HG03139 (cell line): ENCODE data around the gene COPG1.

ENCODE experiments used
- ATAC-seq: cut with Tn5 transposase; IDR thresholded peaks from one replicate; pipeline ENCODE4 v1.9.1; 2021; ENCODE audit not compliant: unreplicated experiment

COPG1 gene

GRCh38 chr3:129313665-129314385 lies 64.4 kb downstream of the COPG1 start:
- ATAC-seq, result no peak

GRCh38 chr3:129314386-129315222 lies 65.2 kb downstream of the COPG1 start:
- no peak for ATAC-seq

- ATAC-seq, result no peak
These were observed 66.0 kb downstream of the COPG1 start for GRCh38 chr3:129315223-129315997.

GRCh38 chr3:129315998-129316247 lies 66.5 kb downstream of the COPG1 start:
- no peak for ATAC-seq

- ATAC-seq, result no peak
These were observed 67.0 kb downstream of the COPG1 start for GRCh38 chr3:129316248-129317013.

GRCh38 chr3:129317014-129317771 lies 67.8 kb downstream of the COPG1 start:
- ATAC-seq, result no peak

GRCh38 chr3:129317848-129318247 lies 68.4 kb downstream of the COPG1 start:
- no peak for ATAC-seq

- no peak for ATAC-seq
These were observed 69.5 kb downstream of the COPG1 start for GRCh38 chr3:129318921-129319320.

GRCh38 chr3:129320261-129320660 lies 70.9 kb downstream of the COPG1 start:
- ATAC-seq, result no peak

GRCh38 chr3:129320825-129321487 lies 71.5 kb downstream of the COPG1 start:
- no peak for ATAC-seq

- ATAC-seq, result no peak
These were observed 72.5 kb downstream of the COPG1 start for GRCh38 chr3:129321887-129322286.

GRCh38 chr3:129323651-129324294 lies 74.4 kb downstream of the COPG1 start:
- no peak for ATAC-seq

- no peak for ATAC-seq
These were observed 75.4 kb downstream of the COPG1 start for GRCh38 chr3:129324855-129325254.

- no peak for ATAC-seq
These were observed 76.0 kb downstream of the COPG1 start for GRCh38 chr3:129325383-129325782.

- no peak for ATAC-seq
These were observed 76.7 kb downstream of the COPG1 start for GRCh38 chr3:129326138-129326537.

- no peak for ATAC-seq
These were observed 77.2 kb downstream of the COPG1 start for GRCh38 chr3:129326595-129326994.
